D721Med (cell line): ENCODE results near the gene MAPKAP1.

Experiments used
- DNase-seq: peaks from one replicate; pipeline ENCODE4 v3.0.0; 2011; ENCODE audit warnings: low spot score; ENCODE audit not compliant: insufficient read length
- FAIRE-seq: peaks from 2 replicates; lab custom pipeline; 2011; peaks lifted over from hg19 to GRCh38; lab: Jason Lieb, UNC
- CTCF ChIP-seq: IDR thresholded peaks from 2 replicates; pipeline ENCODE4 v1.5.1; 2012; ENCODE audit warnings: mild to moderate bottlenecking, control low read depth; ENCODE audit not compliant: insufficient read depth; ENCODE audit errors: missing control alignments

MAPKAP1 gene

GRCh38 chr9:125466411-125466810, 240.6 kb downstream of the MAPKAP1 start:
- DNase-seq (no peak), FAIRE-seq (no peak)
- no peak for TF ChIP-seq CTCF

- no peak for FAIRE-seq
Observed at GRCh38 chr9:125464591-125465385, 242.2 kb downstream of the MAPKAP1 start.

GRCh38 chr9:125463926-125464325, 243.1 kb downstream of the MAPKAP1 start:
- no peak for DNase-seq
- TF ChIP-seq CTCF: no peak
- FAIRE-seq: no peak

More at GRCh38 chr9:125464591-125465385, 242.2 kb downstream of the MAPKAP1 start:
- TF ChIP-seq CTCF: no peak
- no peak for DNase-seq

- no peak for FAIRE-seq
Observed at GRCh38 chr9:125462861-125463291, 244.1 kb downstream of the MAPKAP1 start.

GRCh38 chr9:125461636-125462190, 245.3 kb downstream of the MAPKAP1 start:
- FAIRE-seq: no peak
- no peak for TF ChIP-seq CTCF

More at GRCh38 chr9:125462861-125463291, 244.1 kb downstream of the MAPKAP1 start:
- DNase-seq: no peak
- TF ChIP-seq CTCF: no peak

GRCh38 chr9:125460883-125461635, 245.9 kb downstream of the MAPKAP1 start:
- DNase-seq (no peak), FAIRE-seq (no peak)
- no peak for TF ChIP-seq CTCF

More at GRCh38 chr9:125461636-125462190, 245.3 kb downstream of the MAPKAP1 start:
- DNase-seq: no peak
